ENCODE results near the gene PINLYP.
"Not testable (repeated sequence)": the region's sequence is repeated elsewhere in the genome, so short reads cannot be mapped to it uniquely, and the experiment has no call there.

The PINLYP gene

DNA sequence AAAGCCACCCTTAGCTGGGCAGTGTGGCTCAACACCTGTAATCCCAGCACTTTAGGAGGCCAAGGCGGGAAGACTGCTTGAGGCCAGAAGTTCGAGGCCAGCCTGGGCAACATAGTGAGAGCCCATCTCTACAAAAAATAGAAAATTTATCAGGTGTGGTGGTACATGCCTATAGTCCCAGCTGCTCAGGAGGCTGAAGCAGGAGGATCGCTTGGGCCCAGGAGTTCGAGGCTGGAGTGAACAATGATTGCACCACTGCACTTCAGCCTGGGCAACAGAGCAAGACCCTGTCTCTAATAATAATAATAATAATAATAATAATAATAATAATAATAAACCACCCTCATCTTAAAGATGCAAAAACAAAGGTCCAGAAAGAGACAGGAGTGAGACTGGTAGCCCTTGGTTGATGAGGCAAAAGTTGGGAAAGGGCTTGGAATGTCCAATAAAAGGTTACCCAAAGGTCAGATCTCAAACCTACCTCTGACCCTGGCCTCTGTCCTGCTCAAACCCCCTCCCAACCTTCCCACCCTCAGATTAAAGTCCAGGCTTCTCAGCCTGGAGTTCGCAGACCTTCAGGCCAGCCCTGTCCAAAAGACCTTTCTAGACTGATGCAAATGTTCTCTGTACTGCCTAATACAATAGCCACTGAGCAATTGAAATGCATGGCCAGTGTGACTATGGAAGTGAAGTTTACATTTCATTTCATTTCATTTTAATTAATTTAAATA, 33.5 kb upstream of the PINLYP start:
- Mint-ChIP-seq H3K9me3 (ENCODE audit: low read depth) (peaks cover 4% of the 10 kb centered on the region), H3K27ac (no peak overlapping the region), H3K4me3 (no peak overlapping the region), H3K4me1 (ENCODE audit: low read depth) (no peaks in the 10 kb centered on the region), H3K27me3 (no peaks in the 10 kb centered on the region), H3K36me3 (peaks cover 23% of the 10 kb centered on the region)

DNA sequence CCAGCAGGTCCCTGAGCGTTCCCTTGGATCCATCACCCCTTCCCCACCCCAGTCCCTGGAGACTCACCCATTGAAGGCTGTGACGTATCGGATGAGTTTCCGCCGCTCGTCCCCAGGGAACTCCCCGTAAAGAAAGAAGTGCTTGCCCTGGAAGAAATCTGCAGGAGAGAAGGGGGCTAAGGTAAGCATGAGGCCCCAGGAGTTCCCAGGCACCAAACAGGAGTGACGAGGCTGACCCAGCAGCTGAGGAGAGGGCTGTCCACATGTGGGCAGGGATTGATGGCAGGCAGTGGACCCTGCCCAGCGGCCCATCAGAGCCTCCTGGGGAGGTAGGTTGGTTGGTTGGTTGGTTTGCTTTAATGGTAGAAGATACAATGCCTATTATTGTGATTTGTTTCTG, 31.5 kb upstream of the PINLYP start:
- H3K4me1 Mint-ChIP-seq (ENCODE audit: low read depth): no peaks in the 10 kb centered on the region
- no peak overlapping the region for H3K27ac Mint-ChIP-seq
- no peaks in the 10 kb centered on the region for H3K9me3 Mint-ChIP-seq (ENCODE audit: low read depth)
- peaks cover 15% of the 10 kb centered on the region for H3K36me3 Mint-ChIP-seq
- no peak overlapping the region for H3K4me3 Mint-ChIP-seq
- no peaks in the 10 kb centered on the region for H3K27me3 Mint-ChIP-seq

DNA sequence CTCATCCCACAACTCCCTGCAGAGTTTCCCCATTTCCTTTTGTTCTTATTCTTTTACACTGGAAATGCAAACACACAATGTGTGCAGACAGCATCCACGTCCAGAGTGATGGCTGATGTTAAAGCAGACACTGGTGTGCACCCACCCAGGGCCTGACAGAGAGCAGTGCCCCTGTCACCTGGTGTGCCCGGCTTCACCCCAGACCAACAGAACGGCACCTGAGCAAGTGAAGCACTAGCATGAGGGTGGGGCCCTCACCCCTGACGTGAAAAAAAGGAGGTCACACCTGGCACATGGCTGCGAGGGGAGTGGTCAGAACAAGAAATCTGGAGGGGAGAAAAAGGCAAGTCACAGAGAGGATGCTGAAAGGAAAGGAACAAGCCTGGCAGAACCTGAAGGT, 30.3 kb upstream of the PINLYP start:
- H3K36me3 Mint-ChIP-seq: peaks cover 7% of the 10 kb centered on the region

DNA sequence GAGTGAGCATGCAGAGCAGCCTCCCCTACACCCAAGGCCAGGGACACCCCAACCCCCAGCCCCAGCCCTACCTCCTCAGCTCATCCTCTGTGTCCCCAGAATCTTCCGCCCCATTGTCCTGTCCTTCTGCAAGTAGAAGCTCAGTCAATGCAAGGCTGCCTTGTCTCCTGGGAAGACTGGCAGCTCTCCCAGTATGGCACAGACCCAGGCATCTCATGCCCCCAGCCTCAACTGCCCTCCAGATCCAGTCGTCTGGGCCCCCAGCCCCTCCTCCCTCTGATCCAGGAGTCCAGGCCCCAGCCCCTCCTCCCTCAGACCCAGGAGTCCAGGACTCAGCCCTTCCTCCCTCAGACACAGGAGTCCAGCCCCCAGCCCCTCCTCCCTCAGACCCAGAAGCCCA, 29.6 kb upstream of the PINLYP start:
- no peaks in the 10 kb centered on the region for H3K9me3 Mint-ChIP-seq (ENCODE audit: low read depth)
- H3K4me3 Mint-ChIP-seq: no peak overlapping the region
- H3K4me1 Mint-ChIP-seq (ENCODE audit: low read depth): no peaks in the 10 kb centered on the region
- no peak overlapping the region for H3K27ac Mint-ChIP-seq
- H3K27me3 Mint-ChIP-seq: no peaks in the 10 kb centered on the region
- H3K36me3 Mint-ChIP-seq: peaks cover 3% of the 10 kb centered on the region

More for the DNA sequence above, 30.3 kb upstream of the PINLYP start:
- peak overlapping the region; percentile 66 for H3K27ac Mint-ChIP-seq
- no peak overlapping the region for H3K4me3 Mint-ChIP-seq
- no peaks in the 10 kb centered on the region for H3K9me3 Mint-ChIP-seq (ENCODE audit: low read depth)
- no peaks in the 10 kb centered on the region for H3K27me3 Mint-ChIP-seq
- no peaks in the 10 kb centered on the region for H3K4me1 Mint-ChIP-seq (ENCODE audit: low read depth)

DNA sequence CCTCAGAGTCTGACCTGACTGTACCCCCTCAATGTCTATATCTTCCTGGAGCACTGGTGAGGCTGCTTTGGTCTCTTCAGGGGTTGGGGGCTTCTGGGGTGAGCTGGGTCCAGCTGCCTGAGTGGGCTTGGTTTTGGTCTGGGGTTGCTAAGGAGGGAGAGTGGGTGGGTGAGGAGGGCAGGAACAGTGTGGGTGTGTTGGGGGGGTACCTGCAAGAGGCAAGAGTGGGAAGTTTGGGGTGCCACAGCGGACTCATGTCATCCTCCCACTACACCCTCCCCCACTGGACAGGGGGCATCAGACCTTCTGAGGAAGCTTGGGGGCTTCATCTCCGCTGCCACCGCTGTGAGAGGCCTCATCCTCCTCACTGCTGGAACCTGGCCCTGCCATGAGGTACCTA, 29.0 kb upstream of the PINLYP start:
- no peak overlapping the region for H3K27ac Mint-ChIP-seq
- no peaks in the 10 kb centered on the region for H3K9me3 Mint-ChIP-seq (ENCODE audit: low read depth)
- H3K36me3 Mint-ChIP-seq: peaks cover 1% of the 10 kb centered on the region
- H3K4me3 Mint-ChIP-seq: no peak overlapping the region
- no peaks in the 10 kb centered on the region for H3K4me1 Mint-ChIP-seq (ENCODE audit: low read depth)
- H3K27me3 Mint-ChIP-seq: no peaks in the 10 kb centered on the region

DNA sequence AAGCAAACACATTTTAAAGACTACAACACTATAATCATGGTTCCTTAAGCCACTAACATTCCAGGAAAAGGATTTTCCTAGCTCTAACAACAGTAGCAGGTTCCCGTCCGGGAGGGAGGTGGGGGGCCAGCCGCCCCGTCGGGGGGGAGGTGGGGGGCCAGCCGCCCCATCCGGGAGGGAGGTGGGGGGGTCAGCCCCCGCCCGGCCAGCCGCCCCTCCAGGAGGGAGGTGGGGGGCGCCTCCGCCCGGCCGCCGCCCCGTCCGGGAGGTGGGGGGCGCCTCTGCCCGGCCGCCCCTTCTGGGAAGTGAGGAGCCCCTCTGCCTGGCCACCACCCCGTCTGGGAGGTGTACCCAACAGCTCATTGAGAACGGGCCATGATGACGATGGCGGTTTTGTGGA, 27.7 kb upstream of the PINLYP start:
- H3K4me1 Mint-ChIP-seq (ENCODE audit: low read depth); H3K27ac Mint-ChIP-seq; H3K27me3 Mint-ChIP-seq; H3K36me3 Mint-ChIP-seq; H3K4me3 Mint-ChIP-seq; H3K9me3 Mint-ChIP-seq (ENCODE audit: low read depth): not testable (repeated sequence)

DNA sequence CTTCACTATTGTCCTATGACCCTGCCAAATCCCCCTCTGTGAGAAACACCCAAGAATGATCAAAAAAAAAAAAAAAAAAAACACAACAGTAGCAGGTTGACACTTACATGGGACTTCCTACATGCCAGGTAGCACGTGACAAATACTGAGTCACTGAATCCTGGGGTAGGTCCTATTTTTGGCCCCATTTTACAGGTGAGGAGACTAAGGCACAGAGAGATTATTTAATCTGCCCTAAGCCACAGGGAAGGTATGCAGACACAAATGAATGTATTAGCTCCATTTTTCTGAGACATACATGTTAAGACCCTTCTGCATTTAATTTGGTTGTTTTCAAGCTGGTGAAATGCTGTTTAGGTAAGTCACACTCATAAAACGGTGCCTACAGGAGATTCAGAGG, 26.9 kb upstream of the PINLYP start:
- no peak overlapping the region for H3K27ac Mint-ChIP-seq
- no peaks in the 10 kb centered on the region for H3K27me3 Mint-ChIP-seq
- no peaks in the 10 kb centered on the region for H3K9me3 Mint-ChIP-seq (ENCODE audit: low read depth)
- no peak overlapping the region for H3K4me3 Mint-ChIP-seq
- H3K4me1 Mint-ChIP-seq (ENCODE audit: low read depth): no peaks in the 10 kb centered on the region
- peaks cover 2% of the 10 kb centered on the region for H3K36me3 Mint-ChIP-seq

DNA sequence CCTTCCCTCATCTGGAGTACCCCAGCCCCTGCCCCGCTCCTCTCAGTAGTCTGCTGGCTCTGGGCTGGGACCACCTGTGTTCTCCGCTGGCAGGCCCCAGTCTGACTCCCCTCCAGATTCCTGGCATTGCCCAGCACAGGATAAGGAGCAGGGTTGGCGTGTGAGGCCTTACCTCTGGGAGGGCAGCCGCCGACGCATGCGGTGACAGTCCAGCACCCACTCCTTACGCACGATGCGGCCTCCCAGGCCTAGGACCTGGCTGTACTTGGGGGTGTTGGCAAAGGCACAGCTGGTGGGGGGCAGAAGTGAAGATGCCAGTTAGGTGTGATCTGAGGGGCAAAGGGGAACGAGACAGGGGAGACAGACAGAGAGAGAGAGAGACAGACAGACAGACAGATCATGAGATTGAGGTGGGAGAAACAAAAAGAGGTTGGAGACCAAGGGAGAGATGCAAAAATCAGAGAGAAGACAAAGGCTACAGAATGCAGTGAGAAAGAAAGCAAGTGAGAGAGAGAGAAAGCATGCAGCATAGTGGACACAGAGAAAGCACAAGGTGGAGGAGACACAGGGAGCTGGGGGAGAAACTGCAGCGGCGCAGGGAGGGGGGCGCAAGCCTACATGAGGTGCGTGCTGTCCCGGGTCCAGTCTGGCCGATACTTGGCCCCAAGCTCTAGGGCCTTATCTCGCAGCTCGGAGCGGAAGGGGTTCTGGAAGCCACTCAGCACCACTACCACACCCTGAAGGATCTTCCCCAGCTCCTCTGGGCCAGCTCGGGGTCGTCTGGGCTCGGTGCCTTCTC, 24.0 kb upstream of the PINLYP start:
- H3K4me1 Mint-ChIP-seq (ENCODE audit: low read depth): peaks cover 10% of the 10 kb centered on the region
- H3K27me3 Mint-ChIP-seq: no peaks in the 10 kb centered on the region
- no peaks in the 10 kb centered on the region for H3K9me3 Mint-ChIP-seq (ENCODE audit: low read depth)
- H3K27ac Mint-ChIP-seq: peak overlapping the region; percentile 73
- no peak overlapping the region for H3K4me3 Mint-ChIP-seq
- H3K36me3 Mint-ChIP-seq: peaks cover 5% of the 10 kb centered on the region

DNA sequence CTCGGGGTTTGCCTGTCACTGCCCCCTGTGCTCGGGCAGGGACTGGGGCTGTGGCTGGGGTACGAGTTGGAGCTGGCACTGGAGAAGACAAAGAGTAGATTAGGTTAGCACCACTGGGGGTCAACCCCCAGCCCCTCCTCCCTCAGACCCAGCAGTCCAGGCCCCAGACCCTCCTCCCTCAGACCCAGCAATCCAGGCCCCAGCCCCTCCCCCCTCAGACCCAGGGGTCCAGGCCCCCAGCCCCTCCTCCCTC, 23.5 kb upstream of the PINLYP start:
- Mint-ChIP-seq H3K4me3 (no peak overlapping the region), H3K36me3 (peaks cover 5% of the 10 kb centered on the region), H3K4me1 (ENCODE audit: low read depth) (peaks cover 10% of the 10 kb centered on the region), H3K27me3 (no peaks in the 10 kb centered on the region), H3K27ac (no peak overlapping the region), H3K9me3 (ENCODE audit: low read depth) (no peaks in the 10 kb centered on the region)

DNA sequence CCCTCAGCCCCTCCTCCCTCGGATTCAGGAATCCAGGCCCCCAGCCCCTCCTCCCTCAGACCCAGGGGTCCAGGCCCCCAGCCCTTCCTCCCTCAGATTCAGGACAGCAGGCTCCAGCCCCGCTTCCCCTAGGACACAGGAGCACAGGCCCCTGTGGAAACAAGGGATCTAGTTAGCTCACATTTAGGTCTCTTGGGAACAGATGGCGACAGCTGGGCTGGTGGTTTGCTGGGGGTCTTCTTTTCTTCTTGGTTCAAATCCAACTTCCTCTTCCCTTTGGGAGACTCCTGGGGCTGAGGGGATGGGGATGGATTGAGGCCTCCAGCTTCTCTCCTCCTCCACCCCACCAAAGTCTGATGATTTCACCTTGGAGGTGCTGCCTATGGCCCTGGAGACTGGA, 23.0 kb upstream of the PINLYP start:
- no peaks in the 10 kb centered on the region for H3K27me3 Mint-ChIP-seq
- H3K4me3 Mint-ChIP-seq: no peak overlapping the region
- H3K9me3 Mint-ChIP-seq (ENCODE audit: low read depth): no peaks in the 10 kb centered on the region

DNA sequence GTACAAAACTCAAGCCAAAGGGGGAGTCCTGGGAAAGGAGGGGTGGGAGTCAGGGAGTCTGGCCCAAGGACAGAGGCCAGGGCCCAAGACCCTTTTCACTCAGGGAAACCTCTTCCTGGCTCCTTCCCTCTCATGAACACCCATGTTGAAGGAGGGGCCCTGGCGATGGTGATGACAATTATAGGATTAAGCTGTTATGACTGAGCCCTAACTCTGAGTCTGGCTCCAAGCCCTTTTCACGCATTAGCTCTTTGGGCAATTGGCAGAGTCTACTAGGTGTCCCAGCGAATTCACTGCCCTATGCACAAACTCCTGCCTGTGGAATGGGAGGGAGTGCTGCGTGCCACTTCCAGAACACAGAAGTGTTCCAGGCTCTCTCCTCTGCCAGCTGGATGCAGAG, 21.9 kb upstream of the PINLYP start:
- no peaks in the 10 kb centered on the region for H3K27me3 Mint-ChIP-seq
- H3K9me3 Mint-ChIP-seq (ENCODE audit: low read depth): no peaks in the 10 kb centered on the region
- peaks cover 5% of the 10 kb centered on the region for H3K36me3 Mint-ChIP-seq
- no peak overlapping the region for H3K27ac Mint-ChIP-seq
- peaks cover 12% of the 10 kb centered on the region for H3K4me1 Mint-ChIP-seq (ENCODE audit: low read depth)
- H3K4me3 Mint-ChIP-seq: no peak overlapping the region

More for the DNA sequence above, 23.0 kb upstream of the PINLYP start:
- H3K4me1 Mint-ChIP-seq (ENCODE audit: low read depth): peaks cover 12% of the 10 kb centered on the region
- peaks cover 5% of the 10 kb centered on the region for H3K36me3 Mint-ChIP-seq
- H3K27ac Mint-ChIP-seq: no peak overlapping the region

DNA sequence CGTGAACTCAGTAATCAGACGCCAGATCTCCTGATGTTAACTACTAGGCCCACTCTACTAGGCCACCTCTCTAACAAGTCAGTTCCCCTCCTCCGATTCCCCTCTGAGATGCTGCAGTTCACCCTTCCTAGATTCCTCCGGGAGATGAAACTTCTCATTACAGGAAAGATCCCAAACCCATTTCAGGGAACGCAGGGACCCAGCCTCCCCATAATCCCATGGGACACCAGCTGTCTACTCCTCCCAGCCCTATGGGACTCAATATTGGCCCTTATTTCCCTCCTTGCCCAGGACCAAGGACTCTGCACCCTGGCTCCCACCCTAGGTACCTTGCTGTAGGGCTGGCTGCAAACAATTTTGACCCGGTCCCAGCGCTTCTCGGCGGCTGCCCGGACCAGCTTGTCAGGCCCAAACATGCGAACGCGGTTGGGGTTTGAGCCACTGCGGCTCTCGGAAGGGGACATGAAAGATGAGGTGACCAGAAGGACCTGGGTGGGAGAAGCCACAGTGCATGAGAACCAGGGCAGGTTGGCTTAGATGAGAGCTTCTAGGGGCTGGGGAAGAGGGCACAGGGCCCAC, 21.2 kb upstream of the PINLYP start:
- peak overlapping the region; percentile 64 for H3K27ac Mint-ChIP-seq
- no peaks in the 10 kb centered on the region for H3K9me3 Mint-ChIP-seq (ENCODE audit: low read depth)
- peaks cover 5% of the 10 kb centered on the region for H3K36me3 Mint-ChIP-seq
- peaks cover 12% of the 10 kb centered on the region for H3K4me1 Mint-ChIP-seq (ENCODE audit: low read depth)
- H3K27me3 Mint-ChIP-seq: no peaks in the 10 kb centered on the region
- H3K4me3 Mint-ChIP-seq: no peak overlapping the region

DNA sequence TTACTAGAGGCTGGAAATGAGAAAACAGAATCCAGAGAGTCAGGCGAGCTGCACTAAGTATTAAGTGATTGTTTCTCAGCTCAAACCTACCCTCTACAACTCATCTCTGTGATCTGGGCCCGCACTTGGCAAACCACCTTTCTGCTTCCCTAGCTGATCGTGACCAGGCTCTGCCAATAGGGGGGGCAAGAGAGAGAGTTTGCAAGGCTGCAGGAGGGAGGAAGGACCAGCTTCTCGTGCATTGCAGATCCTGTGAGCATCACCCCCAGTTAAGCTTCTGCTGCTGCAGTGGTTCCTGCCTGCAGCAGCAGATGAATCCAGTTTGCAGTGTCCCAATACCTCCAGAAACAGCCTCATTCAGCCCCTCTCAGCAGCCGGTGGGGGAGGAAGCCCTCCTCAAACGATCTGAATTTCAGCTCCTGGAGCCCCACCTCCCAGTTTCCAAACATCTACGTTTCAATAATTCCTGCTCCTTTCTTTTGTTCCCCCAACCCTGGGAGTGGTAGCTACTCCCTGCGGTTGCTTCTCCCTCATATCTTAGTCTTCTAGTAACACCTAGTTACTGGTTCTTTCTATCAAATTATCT, 20.3 kb upstream of the PINLYP start:
- Mint-ChIP-seq H3K4me1 (ENCODE audit: low read depth) (peaks cover 14% of the 10 kb centered on the region), H3K27ac (peak overlapping the region; percentile 77), H3K4me3 (no peak overlapping the region), H3K27me3 (no peaks in the 10 kb centered on the region), H3K36me3 (peaks cover 5% of the 10 kb centered on the region), H3K9me3 (ENCODE audit: low read depth) (no peaks in the 10 kb centered on the region)

DNA sequence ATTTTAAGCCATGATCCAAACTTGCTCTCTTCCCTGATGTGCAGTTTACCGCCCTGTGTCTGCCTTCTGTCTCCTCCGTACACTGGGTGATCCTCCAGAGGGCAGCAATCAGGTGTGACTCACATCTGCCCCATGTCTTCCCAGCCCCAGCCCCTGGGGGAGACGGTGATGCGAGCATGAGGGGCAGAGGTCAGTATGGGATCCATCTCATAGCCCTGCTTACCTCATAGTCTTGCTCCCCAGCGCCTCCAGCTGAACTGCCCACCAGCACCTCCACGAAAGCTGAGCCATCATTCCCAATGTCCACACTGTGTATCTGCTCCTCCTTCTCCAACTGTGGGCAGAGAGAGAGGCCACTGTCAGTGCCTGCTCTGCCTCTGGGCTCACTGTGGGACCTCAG, 14.9 kb upstream of the PINLYP start:
- H3K27ac Mint-ChIP-seq: peak overlapping the region; percentile 93
- H3K4me1 Mint-ChIP-seq (ENCODE audit: low read depth): peaks cover 56% of the 10 kb centered on the region
- no peaks in the 10 kb centered on the region for H3K27me3 Mint-ChIP-seq
- H3K36me3 Mint-ChIP-seq: peaks cover 9% of the 10 kb centered on the region
- peak overlapping the region; percentile 44 for H3K4me3 Mint-ChIP-seq
- no peaks in the 10 kb centered on the region for H3K9me3 Mint-ChIP-seq (ENCODE audit: low read depth)
